Measurements from ENCODE around the gene ARHGAP31.
"Not testable (repeated sequence)": the region's sequence is repeated elsewhere in the genome, so short reads cannot be mapped to it uniquely, and the experiment has no call there.

ARHGAP31 gene

DNA sequence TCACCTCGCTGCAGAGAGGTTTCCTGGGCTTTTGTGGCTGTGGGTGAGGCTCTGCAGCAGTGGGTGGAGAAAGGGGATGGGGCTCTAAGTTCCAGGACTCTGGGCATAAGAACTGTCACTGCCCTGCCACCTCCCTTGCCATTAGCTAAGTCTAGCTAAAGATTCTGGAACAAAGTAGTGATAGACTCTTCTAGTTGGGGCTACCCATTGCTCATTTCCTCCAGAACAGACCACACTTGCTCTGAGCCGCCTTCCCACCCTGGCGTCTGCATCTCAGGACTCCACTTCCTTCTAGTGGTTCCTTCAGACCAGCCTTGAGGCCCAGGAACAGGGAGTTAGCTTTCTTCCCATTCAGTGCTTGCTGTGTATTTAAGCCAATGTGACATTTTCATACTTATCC lies 7.5 kb downstream of the ARHGAP31 start:
- TF ChIP-seq, protein P1, sequence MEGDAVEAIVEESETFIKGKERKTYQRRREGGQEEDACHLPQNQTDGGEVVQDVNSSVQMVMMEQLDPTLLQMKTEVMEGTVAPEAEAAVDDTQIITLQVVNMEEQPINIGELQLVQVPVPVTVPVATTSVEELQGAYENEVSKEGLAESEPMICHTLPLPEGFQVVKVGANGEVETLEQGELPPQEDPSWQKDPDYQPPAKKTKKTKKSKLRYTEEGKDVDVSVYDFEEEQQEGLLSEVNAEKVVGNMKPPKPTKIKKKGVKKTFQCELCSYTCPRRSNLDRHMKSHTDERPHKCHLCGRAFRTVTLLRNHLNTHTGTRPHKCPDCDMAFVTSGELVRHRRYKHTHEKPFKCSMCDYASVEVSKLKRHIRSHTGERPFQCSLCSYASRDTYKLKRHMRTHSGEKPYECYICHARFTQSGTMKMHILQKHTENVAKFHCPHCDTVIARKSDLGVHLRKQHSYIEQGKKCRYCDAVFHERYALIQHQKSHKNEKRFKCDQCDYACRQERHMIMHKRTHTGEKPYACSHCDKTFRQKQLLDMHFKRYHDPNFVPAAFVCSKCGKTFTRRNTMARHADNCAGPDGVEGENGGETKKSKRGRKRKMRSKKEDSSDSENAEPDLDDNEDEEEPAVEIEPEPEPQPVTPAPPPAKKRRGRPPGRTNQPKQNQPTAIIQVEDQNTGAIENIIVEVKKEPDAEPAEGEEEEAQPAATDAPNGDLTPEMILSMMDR (IDR thresholded peaks at IDR 0.05; ENCODE audit: low read depth, low read length, missing control alignments), result no peak
- no peak for DNase-seq (ENCODE audit: low read depth)
- H3K4me3 ChIP-seq (ENCODE audit: low read depth, low read length), result no peak overlapping the region

DNA sequence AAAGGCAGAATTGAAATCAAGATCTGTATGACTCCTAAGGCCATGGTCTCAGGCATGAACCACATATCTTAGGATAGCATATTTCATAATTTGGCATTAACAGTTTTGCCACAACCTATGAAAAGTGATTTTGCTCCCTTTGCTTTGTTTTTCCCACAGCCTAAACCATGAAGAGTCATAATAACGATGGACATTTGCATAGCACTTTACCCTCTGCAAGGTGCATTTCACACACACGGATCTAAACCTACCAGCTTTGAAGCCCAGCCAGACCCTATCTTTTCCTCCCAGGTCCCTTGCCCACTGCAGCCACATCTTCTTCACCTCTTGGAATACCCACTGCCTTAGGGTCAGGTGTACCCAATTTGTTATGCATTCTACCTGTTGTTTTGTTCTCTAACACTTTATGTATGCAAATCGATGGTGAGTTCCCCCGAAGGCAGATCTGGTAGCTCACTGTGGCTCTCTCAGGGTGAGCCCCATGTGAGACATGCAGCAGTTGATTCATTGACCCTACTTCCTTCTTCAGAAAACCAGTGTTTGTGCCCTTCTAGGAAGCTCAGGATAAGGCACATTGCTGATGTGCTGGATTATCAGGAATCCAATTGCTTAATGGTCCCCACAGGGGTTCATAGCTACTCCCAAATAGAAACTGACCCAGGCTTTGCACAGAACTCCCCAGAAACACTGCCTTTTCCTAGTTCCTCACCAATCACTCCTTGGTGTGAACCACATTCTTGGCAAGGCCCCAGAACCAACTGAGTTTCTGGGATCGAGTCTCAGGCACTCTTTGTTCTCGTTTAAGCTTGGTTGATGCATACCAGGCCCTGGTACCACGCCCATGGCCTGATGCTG lies 8.7 kb downstream of the ARHGAP31 start:
- DNase-seq (ENCODE audit: low read depth), result no peak

DNA sequence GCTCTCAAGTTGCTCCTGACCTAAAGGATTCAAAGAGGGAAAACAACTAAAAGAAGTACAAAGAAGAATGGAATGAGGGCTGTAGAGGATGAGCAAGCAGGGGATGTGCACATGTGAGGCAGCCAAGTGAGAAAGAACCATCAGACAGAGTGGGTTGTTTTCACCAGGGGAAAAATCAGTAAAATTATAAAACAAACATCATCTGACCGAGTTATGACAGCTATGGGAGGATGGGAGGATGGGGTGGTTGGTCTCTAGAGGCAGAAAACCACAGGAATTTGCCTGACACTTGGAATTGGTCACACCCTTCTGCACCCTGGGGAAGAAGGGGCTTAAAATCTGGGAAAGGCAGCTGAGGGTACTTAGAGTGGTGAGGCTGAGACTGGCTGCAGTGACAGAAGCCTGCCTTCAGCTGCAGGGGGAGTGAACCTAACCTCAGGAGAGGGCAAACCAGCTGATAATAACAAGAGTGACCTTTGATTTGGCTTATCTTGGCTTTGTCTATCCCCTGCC lies 10.1 kb downstream of the ARHGAP31 start:
- no peak for DNase-seq (ENCODE audit: low read depth)
- H3K4me3 ChIP-seq (ENCODE audit: low read depth, low read length), result no peak overlapping the region
- TF ChIP-seq, protein P1 (IDR thresholded peaks at IDR 0.05; ENCODE audit: low read depth, low read length, missing control alignments), result no peak

More for the DNA sequence above, 8.7 kb downstream of the ARHGAP31 start:
- TF ChIP-seq, protein P1 (IDR thresholded peaks at IDR 0.05; ENCODE audit: low read depth, low read length, missing control alignments), result no peak
- no peak overlapping the region for H3K4me3 ChIP-seq (ENCODE audit: low read depth, low read length)

DNA sequence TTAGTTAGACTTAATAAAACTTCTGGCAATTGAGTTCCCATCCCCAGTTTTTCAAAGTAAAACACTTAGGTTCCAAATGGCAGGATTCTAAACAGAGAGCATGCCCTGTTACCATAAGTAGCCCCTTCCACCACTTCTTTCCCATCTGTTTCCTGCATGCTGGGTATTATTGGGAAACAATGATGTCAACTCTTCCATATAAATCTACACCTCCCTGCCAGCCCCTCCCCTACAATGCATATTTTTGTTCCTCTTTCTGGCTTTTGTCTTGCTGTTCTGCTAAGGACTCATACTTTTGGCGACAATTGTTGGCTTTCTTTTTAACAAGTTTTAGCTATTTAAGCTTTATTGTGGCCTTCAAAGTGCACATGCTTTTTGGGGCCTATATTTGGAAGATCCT lies 11.1 kb downstream of the ARHGAP31 start:
- TF ChIP-seq, protein P1 (IDR thresholded peaks at IDR 0.05; ENCODE audit: low read depth, low read length, missing control alignments), result no peak
- no peak for DNase-seq (ENCODE audit: low read depth)
- no peak overlapping the region for H3K4me3 ChIP-seq (ENCODE audit: low read depth, low read length)

DNA sequence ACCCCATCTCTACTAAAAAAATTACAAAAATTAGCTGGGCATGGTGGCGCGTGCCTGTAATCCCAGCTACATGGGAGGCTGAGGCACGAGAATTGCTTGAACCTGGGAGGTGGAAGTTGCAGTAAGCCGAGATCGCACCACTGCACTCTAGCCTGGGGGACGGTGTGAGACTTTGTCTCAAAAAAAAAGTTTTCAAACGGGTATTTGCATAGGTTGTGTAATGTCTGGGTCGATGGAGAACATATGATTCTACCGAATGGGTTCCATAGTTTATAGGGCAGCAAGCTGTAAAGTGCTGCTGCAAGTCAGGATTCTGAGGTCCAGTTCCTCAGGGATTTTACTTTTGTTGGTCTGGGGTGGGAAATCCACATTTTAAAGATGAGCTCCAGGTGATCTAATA lies 12.2 kb downstream of the ARHGAP31 start:
- not testable (repeated sequence) for DNase-seq (ENCODE audit: low read depth); H3K4me3 ChIP-seq (ENCODE audit: low read depth, low read length)

DNA sequence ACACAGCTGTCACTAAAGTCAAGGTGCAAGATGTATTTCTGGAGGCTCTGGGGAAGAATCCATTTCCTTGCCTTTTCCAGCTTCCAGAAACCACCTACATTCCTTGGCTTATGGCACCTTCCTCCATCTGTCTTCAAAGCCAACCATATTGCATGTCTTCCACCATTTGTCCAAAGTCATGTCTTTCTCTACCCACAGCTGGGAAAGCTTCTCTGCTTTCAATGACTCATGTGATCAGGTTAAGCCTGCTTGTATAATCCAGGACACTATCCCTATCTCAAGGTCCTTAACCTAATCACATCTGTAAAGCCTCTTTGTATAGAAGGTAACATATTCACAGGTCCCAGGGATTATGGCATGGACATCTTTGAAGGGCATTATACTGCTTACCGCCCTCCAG lies 14.2 kb downstream of the ARHGAP31 start:
- DNase-seq (ENCODE audit: low read depth), result no peak
- TF ChIP-seq, protein P1 (IDR thresholded peaks at IDR 0.05; ENCODE audit: low read depth, low read length, missing control alignments), result no peak

DNA sequence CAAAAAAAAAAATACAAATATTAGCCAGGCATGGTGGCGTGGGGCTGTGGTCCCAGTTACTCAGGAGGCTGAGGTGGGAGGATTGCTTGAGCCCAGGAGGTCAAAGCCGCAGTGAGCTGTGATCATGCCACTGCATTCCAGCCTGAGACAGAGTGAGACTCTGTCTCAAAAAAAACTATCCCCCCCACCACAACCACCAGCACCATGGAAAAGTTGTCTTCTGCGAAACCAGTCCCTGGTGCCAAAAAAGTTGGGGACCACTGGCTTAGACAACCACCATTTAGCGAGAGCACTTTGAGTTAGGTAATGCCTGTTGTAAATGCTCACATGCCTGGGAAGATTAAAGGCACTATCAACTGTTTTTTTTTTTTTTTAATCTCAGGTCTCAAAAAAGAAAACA lies 15.4 kb downstream of the ARHGAP31 start:
- TF ChIP-seq, protein P1 (IDR thresholded peaks at IDR 0.05; ENCODE audit: low read depth, low read length, missing control alignments), result no peak
- DNase-seq (ENCODE audit: low read depth), result no peak
- H3K4me3 ChIP-seq (ENCODE audit: low read depth, low read length), result no peak overlapping the region

More for the DNA sequence above, 14.2 kb downstream of the ARHGAP31 start:
- no peak overlapping the region for H3K4me3 ChIP-seq (ENCODE audit: low read depth, low read length)
